Keratinocyte (primary cell): ENCODE measurements around the gene ANO2.

Experiments
- CTCF ChIP-seq, 3 experiments: IDR thresholded peaks in 1 of 3; conservative IDR thresholded peaks in 1 of 3; optimal IDR thresholded peaks in 1 of 3; 2 replicates in 2 of 3; 3 replicates in 1 of 3; pipeline versions ENCODE3 to v1.5.1; 2011; ENCODE audit warnings: low read length in 3 of 3, mild to moderate bottlenecking in 3 of 3, moderate library complexity in 2 of 3, control low read depth in 1 of 3, inconsistent platforms in 1 of 3; ENCODE audit not compliant: insufficient read depth in 2 of 3; ENCODE audit errors: extremely low read depth in 1 of 3
- EZH2 ChIP-seq: IDR thresholded peaks from one replicate; pipeline ENCODE4 v1.6.1; 2012; ENCODE audit warnings: inconsistent platforms, mild to moderate bottlenecking, low read length, moderate library complexity

- TF ChIP-seq CTCF (optimal IDR thresholded peaks at IDR 0.05 in 1 of 3, IDR thresholded peaks at IDR 0.05 in 1 of 3, conservative IDR thresholded peaks at IDR 0.05 in 1 of 3; ENCODE audit: extremely low read depth in 1 of 3, insufficient read depth in 2 of 3, low read length in 3 of 3), result no peak
- no peak for TF ChIP-seq EZH2
Observed at GRCh38 chr12:5736016-5736415, 209.0 kb downstream of the ANO2 start.
